Adrenal gland (tissue), 12 donors: Measurements from ENCODE around the gene TIFAB. TPM values are rescaled to one million over a fixed set of nuclear protein-coding genes. Genes with fewer than 3 reads are reported as not detected.

Experiments
- DNase-seq, 7 donors: peaks; one replicate each; pipeline ENCODE4 v3.0.0-alpha.2; 2019 to 2020
- H3K27ac ChIP-seq, 5 donors: fragments of 200-600 bp; sonication (generic) in 4 of 5; 1 replicate in 3 of 5; 2 replicates in 2 of 5; pipeline versions ENCODE4 v1.5.1 to v1.8.0; 2016 to 2020; ENCODE audit warnings: mild to moderate bottlenecking in 1 of 5
- H3K27me3 ChIP-seq: fragments of 200-600 bp; 2 replicates; pipeline ENCODE4 v1.8.0; 2021
- H3K36me3 ChIP-seq, 2 donors: fragments of 200-600 bp; replicated peaks in 1 of 2; 1 replicate in 1 of 2; 2 replicates in 1 of 2; pipeline versions ENCODE4 v1.5.1 to v1.8.0; 2018 to 2022
- H3K4me1 ChIP-seq, 2 donors: fragments of 200-600 bp; replicated peaks in 1 of 2; 1 replicate in 1 of 2; 2 replicates in 1 of 2; pipeline versions ENCODE4 v1.5.1 to v1.8.0; 2018 to 2021
- H3K4me3 ChIP-seq, 4 donors: fragments of 200-600 bp; sonication (generic) in 3 of 4; one replicate each; pipeline ENCODE4 v1.5.1; 2016 to 2018
- H3K9me3 ChIP-seq, 3 donors: fragments of 200-600 bp; sonication (generic) in 1 of 3; replicated peaks in 1 of 3; 1 replicate in 2 of 3; 2 replicates in 1 of 3; pipeline versions ENCODE4 v1.5.1 to v1.8.0; 2016 to 2021
- POLR2A ChIP-seq, 2 donors: fragments of 450-650 bp; IDR thresholded peaks; one replicate each; pipeline ENCODE4 v1.6.1; 2017; ENCODE audit warnings: antibody characterized with exemption in 2 of 2, mild to moderate bottlenecking in 2 of 2, moderate library complexity in 1 of 2
- WGBS, 4 donors: extraction: QIAGEN DNeasy Blood & Tissue Kit in 2 of 4; methylation state at CpG; one replicate each; pipeline versions ENCODE4 v1.1.5 to v1.1.7; 2013 to 2017; 5-methylcytosine and 5-hydroxymethylcytosine counted together
- intact Hi-C, 2 donors: fragments of 100-400 bp; cut with DNase I; formaldehyde crosslinking; loops; one replicate each; pipeline versions ENCODE4 v1.14.1 to v1.15.0; 2022 to 2023
- polyA plus RNA-seq, 3 donors: library from polyadenylated mRNA; stranded (reverse); fragments of 200-250 nt in 2 of 3; fragments of 350-450 nt in 1 of 3; fragmentation: Illumina TruSeq in 1 of 3; extraction: RNeasy Lipid Tissue Mini Kit (QIAGEN cat#74804) in 1 of 3; gene quantifications; one replicate each; pipeline ENCODE4 v1.2.3, GENCODE V29; 2013 to 2014
- small RNA-seq, 2 donors: library from RNA; depleted of rRNA; stranded (forward); fragments of <200 nt; gene quantifications; one replicate each; pipeline ENCODE3, GENCODE V24; 2016
- total RNA-seq, 9 donors: library from RNA; depleted of rRNA in 4 of 9; stranded (reverse); fragments of >200 nt in 4 of 9; fragments of 120-200 nt in 1 of 9; fragmentation: NEBNext Ultra II Directional in 1 of 9; extraction: Animal tissue kit (Norgen Biotek cat#: 25700) in 1 of 9; gene quantifications; one replicate each; pipeline versions ENCODE4 v1.1.0 to v1.2.4, GENCODE V29; 2013 to 2023
- TF ChIP-seq, protein P1 (sequence below), 6 experiments: fragments of 450-650 bp in 4 of 6; fragments of 200-600 bp in 2 of 6; sonication (generic) in 1 of 6; IDR thresholded peaks; 1 replicate in 5 of 6; 2 replicates in 1 of 6; pipeline versions ENCODE4 v1.5.1 to v1.8.0; 2016 to 2021; ENCODE audit warnings: antibody characterized with exemption in 6 of 6, mild to moderate bottlenecking in 2 of 6, moderate library complexity in 1 of 6
- donor health status: healthy with polysubstance abuse.
- donor health status: Bipolar disorder and iron deficiency.
- donor health status: DM: yes; HTN: yes; CAD: no.
- donor health status: DM: no; HTN: no; CAD: no.
- donor health status: DM: no; HTN: no; CAD: no.
- donor health status: DM: yes; HTN: yes; CAD: no.

Gene TIFAB
- total and polyA plus RNA-seq, 12 donors = 0.06 to 0.08 TPM; not detected in 10

DNA sequence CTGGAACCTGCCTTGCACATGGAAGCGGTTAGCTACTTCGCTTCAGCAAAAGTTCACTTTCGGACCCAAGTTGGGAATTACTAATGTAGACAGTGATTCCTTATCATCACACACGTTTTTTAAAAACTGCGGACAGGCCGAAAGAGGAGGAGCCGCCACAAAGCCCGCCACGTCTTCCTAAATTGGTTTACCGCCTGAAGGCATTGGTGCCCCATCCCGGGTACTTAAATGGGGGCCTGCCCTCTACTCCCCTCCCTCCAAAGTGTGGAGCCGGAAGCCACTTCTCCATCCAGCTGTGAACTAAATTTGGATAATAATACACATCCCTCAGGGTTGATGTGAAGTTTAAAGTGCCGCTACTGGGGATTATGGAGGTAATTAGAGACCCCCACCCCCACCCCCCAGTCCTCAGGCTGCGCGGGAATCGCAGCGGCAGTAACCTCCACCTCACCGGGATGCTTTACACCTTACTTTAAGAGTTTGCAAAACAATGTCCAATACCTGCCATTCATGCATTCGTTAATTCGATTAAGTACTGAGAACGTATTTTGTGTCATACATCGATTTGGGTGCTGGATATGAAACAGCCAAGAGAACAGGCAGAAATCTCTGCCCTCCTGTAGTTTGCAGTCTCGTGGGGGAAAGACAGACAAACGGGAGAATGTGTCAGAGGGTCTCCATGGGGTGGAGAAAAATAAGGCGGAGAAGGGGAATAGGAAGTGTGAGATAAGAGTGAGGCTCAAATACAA, 52.2 kb downstream of the TIFAB start:
- intact Hi-C loops = no loop called here
- Histone ChIP-seq H3K36me3 (no peaks in the 10 kb centered on the region), H3K4me1 (peaks cover 15 to 32% of the 10 kb centered on the region in 2 donors), H3K4me3 (peak overlapping the region in 2 of 4 donors; percentile 83 to 96), H3K27ac (peak overlapping the region; percentile 25 to 95 (median 81)), H3K9me3 (no peaks in the 10 kb centered on the region), H3K27me3 (no peaks in the 10 kb centered on the region)
- no peak for TF ChIP-seq POLR2A (IDR thresholded peaks at IDR 0.05)
- TF ChIP-seq, protein P1, sequence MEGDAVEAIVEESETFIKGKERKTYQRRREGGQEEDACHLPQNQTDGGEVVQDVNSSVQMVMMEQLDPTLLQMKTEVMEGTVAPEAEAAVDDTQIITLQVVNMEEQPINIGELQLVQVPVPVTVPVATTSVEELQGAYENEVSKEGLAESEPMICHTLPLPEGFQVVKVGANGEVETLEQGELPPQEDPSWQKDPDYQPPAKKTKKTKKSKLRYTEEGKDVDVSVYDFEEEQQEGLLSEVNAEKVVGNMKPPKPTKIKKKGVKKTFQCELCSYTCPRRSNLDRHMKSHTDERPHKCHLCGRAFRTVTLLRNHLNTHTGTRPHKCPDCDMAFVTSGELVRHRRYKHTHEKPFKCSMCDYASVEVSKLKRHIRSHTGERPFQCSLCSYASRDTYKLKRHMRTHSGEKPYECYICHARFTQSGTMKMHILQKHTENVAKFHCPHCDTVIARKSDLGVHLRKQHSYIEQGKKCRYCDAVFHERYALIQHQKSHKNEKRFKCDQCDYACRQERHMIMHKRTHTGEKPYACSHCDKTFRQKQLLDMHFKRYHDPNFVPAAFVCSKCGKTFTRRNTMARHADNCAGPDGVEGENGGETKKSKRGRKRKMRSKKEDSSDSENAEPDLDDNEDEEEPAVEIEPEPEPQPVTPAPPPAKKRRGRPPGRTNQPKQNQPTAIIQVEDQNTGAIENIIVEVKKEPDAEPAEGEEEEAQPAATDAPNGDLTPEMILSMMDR (IDR thresholded peaks at IDR 0.05) = no peak
- DNase-seq = no peak
- WGBS, 4 donors = 40 to 47% (median 45%) methylated on average over 24 to 25 of the region's 25 CpGs

DNA sequence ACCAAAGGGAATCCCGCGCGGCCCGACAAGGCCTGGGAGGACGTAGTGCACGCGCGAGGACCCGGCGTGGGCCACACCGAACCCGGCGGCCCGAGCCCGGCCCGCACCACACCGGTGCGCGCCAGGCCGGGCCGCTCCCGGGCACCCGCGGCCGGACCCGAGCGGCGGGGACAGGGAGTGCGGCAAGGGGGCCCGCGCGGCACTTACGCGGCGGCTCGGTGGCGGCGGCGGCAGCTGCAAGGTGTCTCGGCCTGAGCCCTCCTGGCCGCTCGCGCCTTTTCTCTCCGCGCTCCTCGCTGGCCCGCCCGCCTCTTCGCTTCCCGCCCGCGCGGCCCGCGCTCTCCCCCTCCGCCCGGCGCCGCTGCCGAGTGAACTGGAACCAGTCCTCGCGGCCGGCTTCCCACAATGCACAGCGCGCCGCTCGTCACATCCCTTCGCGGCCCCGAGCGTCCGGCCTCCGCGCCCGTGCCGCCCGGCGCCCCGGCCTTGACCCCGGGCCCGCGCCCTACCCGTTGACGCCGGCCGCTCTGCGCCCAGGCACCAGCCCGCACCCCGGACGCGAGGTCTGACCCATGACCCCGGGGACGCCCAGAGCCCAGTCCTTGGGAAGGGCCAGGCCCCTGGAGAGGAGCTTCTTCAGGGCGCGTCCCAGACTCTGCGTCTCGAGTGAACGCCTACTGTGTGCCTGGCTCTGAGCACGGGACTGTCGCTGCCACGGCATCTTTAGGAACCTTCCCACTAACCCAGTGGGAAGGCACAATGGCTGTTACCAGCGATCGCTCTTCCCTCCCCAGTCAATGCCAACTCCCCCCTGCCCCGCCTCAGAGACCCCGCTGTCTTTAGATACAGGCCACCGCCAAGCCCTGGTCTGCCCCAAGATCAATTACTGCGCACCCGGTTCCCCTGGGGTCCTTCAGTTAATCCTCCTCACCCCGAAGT, 53.0 kb downstream of the TIFAB start, which contains the start of gene MACROH2A1:
Gene MACROH2A1 (minus strand): TSS at position 377 of the 939 bp plus-strand sequence. CDS start 10,138 bp downstream, outside the sequence.
- 2 to 8% (median 3%) methylated on average over 18 to 109 of the region's 109 CpGs for WGBS, 4 donors

DNA sequence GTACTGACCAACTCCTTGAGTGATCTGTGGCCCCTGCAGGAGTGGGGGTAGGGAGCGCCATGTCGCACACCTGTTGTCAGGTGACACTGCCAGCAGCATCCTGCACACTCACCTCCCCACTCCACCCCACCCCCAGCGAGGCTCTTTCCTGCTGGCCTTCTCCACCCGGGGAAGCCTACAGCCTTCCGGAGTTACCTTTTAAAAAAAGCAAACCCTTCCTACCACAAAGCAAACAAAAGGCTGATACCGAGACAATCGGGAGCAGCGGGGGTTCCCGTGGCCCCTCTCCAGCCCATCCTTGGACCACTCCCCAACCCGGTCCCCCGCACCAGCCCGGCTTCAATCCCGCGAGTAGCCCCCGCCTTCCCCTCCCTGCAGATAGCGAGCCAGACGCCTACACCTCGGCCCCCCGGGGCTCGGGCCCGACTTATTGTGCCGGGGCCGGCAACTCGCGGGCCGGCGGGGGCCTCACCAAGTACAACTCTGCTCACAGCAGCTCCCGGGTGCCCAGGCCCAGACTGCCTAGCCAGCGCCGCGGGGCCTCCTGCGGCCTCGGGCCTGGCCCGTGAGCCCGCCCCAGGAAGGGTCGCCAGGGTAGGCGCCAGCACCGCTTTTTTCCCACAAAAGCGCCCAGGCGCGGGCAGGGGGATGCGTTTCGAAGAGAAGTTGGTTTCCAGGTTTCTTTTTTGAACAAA, 53.8 kb downstream of the TIFAB start:
- 0 to 1% (median 1%) methylated on average over 5 to 43 of the region's 43 CpGs for WGBS, 4 donors
- H3K9me3 ChIP-seq = no peaks in the 10 kb centered on the region
- peak in 4 of 7 donors; percentile 35 to 45 (median 40) for DNase-seq
- H3K36me3 ChIP-seq = no peaks in the 10 kb centered on the region
- TF ChIP-seq POLR2A (IDR thresholded peaks at IDR 0.05) = no peak
- TF ChIP-seq, protein P1 (IDR thresholded peaks at IDR 0.05) = no peak
- no peaks in the 10 kb centered on the region for H3K27me3 ChIP-seq
- peaks cover 21 to 46% of the 10 kb centered on the region in 2 donors for H3K4me1 ChIP-seq
- H3K4me3 ChIP-seq = peak overlapping the region; percentile 7 to 96 (median 72)
- H3K27ac ChIP-seq = peak overlapping the region in 4 of 5 donors; percentile 25 to 95 (median 86)
- intact Hi-C loops = no loop called here

More for the DNA sequence above, 53.0 kb downstream of the TIFAB start, which contains the start of gene MACROH2A1:
- H3K4me1 ChIP-seq = peaks cover 18 to 38% of the 10 kb centered on the region in 2 donors
- DNase-seq = peak; percentile 89 to 94 (median 90)
- no peaks in the 10 kb centered on the region for H3K9me3 ChIP-seq
- peak; percentile 91 to 94 for TF ChIP-seq POLR2A (IDR thresholded peaks at IDR 0.05)
- TF ChIP-seq, protein P1 (IDR thresholded peaks at IDR 0.05) = peak in 2 of 6 experiments; percentile 5 to 41
- H3K27ac ChIP-seq = peak within 1 kb of the TSS; percentile 25 to 95 (median 81)
- no peaks in the 10 kb centered on the region for H3K27me3 ChIP-seq
- intact Hi-C loops = no loop called here
- peak within 1 kb of the TSS; percentile 7 to 96 (median 72) for H3K4me3 ChIP-seq
- no peaks in the 10 kb centered on the region for H3K36me3 ChIP-seq

Small RNA genes lying within 50 kb of the gene (small RNA-seq; reads per million reads assigned to genes)
- gene DCANP1 = 0 reads per million in 2 donors

Other genes with a start within 250 kb of the TIFAB start
- 100 to 1,000 TPM in 8 of 9 donors, 10 to 100 TPM in 1; 92.4 to 241 (median 146) TPM for gene MACROH2A1, start 53.1 kb downstream of the TIFAB start, total RNA-seq
- gene MACROH2A1, start 53.1 kb downstream of the TIFAB start, polyA plus RNA-seq = 100 to 1,000 TPM in 2 of 3 donors, 10 to 100 TPM in 1; 77.2 to 177 (median 101) TPM
- gene DCANP1, start 5.0 kb downstream of the TIFAB start, total RNA-seq = not detected
- gene DCANP1, start 5.0 kb downstream of the TIFAB start, polyA plus RNA-seq = under 1 TPM in 1 of 3 donors, not detected in 2; 0.08 TPM
- gene NEUROG1, start 83.6 kb upstream of the TIFAB start, total RNA-seq = not detected
- not detected for gene NEUROG1, start 83.6 kb upstream of the TIFAB start, polyA plus RNA-seq
- 1 to 10 TPM in 8 of 9 donors, under 1 TPM in 1; 0.06 to 3.6 (median 2.0) TPM for gene CXCL14, start 126.6 kb upstream of the TIFAB start, total RNA-seq
- 10 to 100 TPM in 1 of 3 donors, 1 to 10 TPM in 2; 1.2 to 30.0 (median 7.6) TPM for gene CXCL14, start 126.6 kb upstream of the TIFAB start, polyA plus RNA-seq